Omental fat pad (tissue), 4 donors: ENCODE measurements around the gene DYNLT1. TPM values are rescaled to one million over a fixed set of nuclear protein-coding genes. Genes with fewer than 3 reads are reported as not detected.
A peak's percentile ranks its signal among the peaks of the same experiment; 100 is the strongest.

Experiments used
- ATAC-seq: fragments of 150-250 bp; one replicate; pipeline ENCODE4 v1.9.1; 2016; ENCODE audit warnings: mild to moderate bottlenecking, moderate library complexity; ENCODE audit not compliant: low FRiP score
- DNase-seq: peaks from one replicate; pipeline ENCODE4 v3.0.0-alpha.2; 2019; ENCODE audit warnings: low spot score
- total RNA-seq, 4 donors: library from RNA; depleted of rRNA; stranded (reverse); fragments of >200 nt; gene quantifications; one replicate each; pipeline ENCODE4 v1.1.0, GENCODE V29; 2016
- TF ChIP-seq, protein P1 (sequence below), 3 donors: fragments of 450-650 bp; IDR thresholded peaks; one replicate each; pipeline ENCODE4 v1.5.1; 2016 to 2017; ENCODE audit warnings: antibody characterized with exemption in 3 of 3, mild to moderate bottlenecking in 3 of 3, moderate library complexity in 2 of 3

DYNLT1 gene
- total RNA-seq, 4 donors from 2014 or later = 43.8 to 70.4 (median 60.7) TPM

DNA sequence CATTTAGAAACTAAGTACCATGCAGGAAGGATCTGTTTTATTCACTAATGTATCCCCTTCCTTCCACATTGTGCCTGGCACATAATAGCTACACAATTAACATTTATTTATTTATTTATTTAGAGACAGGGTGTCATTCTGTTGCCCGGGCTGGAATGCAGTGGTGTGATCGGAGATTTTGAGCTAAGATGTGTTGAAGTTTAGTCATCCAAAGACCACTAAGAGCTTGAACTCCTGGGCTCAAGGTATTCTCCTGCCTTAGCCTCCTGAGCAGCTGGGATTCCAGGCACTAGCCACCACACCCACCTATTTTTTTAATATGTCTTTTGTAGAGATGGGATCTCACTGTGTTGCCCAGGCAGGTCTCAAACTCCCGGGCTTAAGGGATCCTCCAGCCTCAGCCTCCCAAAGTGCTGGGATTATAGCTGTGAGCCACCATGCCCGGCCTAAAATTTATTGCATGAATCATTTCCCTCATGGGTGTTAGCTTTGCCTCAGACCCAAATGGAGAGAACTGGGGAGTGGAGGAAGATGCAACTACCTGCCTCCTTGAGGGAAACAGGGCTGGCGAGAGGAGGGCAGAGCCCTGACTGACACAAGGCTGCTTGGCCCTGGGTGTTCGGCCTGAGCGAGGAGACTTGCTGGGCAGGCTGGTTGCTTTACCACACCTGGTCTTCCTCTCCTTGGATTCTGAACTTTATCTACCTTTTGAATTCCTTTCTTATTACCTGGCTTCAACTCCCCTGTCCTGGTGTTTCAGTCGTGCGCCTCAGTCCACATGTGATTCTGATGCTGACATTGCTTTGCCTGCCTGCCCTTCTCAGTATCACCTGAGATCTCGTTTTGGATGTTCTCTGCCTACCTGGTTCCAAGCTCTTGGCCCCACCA, 1.7 kb upstream of the DYNLT1 start:
- no peak for ATAC-seq
- no peak for DNase-seq
- TF ChIP-seq, protein P1, sequence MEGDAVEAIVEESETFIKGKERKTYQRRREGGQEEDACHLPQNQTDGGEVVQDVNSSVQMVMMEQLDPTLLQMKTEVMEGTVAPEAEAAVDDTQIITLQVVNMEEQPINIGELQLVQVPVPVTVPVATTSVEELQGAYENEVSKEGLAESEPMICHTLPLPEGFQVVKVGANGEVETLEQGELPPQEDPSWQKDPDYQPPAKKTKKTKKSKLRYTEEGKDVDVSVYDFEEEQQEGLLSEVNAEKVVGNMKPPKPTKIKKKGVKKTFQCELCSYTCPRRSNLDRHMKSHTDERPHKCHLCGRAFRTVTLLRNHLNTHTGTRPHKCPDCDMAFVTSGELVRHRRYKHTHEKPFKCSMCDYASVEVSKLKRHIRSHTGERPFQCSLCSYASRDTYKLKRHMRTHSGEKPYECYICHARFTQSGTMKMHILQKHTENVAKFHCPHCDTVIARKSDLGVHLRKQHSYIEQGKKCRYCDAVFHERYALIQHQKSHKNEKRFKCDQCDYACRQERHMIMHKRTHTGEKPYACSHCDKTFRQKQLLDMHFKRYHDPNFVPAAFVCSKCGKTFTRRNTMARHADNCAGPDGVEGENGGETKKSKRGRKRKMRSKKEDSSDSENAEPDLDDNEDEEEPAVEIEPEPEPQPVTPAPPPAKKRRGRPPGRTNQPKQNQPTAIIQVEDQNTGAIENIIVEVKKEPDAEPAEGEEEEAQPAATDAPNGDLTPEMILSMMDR (IDR thresholded peaks at IDR 0.05) = no peak

DNA sequence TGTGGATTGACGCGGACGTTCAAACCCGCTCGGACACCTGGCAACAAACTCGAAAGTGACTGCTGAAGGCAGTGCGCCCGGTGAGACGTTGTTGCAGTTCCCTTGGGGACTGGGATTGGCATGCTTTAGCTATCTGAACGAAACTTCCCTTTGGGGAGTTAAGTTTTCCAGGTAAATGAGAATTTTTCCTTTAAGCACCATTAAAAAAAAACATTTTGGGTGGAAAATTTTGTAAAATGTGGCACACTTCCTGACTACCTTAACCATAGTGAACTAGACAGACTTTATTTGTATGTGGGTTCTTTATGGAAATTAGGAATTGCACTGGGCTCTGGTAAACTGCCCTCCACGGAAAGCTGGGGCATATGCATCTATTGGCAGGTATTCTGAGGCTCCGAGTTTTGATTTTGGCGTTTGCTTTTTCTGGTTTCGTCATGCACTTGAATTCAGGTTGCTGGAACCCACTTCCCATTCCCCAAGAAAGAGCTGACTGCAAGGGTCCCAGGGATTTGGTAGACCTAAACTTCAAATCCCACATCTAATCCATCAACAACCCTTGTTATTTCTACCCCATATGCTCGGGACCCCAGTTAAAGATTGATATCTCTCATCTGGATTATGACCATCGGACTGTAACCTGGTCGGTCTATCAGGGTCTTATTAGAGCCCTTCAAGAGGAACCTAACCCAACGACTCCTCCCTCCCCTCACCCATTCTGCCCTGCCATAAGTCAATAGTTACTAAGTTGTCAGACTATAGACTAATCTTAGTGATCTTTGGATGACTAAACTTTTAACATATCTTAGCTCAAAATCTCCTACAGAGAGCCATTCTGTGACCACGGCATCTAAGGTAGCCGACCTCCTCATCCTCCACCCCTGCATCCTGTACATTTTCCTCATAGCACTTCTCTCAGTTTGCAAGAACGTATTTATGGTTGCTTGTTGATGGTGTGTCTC, 800 bp upstream of the DYNLT1 start:
- DNase-seq = peak; percentile 22

DNA sequence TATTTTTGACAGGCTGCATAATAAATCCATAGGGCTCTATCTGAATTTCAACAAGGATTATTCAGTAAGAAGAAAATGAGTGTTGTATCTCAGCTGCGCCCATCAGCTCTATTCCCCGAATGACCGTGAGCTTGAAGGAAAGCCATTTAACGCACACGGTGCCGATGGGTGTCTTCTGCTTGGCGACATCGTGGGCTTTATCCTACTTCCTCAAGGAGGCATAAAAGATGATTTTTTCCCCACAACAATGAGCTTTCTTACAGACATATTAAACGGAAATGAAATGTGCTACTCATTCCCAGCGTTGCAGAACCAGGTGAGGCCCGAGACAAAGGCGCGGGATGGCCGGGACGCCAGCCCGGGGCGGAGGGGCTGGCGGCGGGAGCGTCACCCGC, 710 bp downstream of the DYNLT1 start:
- TF ChIP-seq, protein P1 (IDR thresholded peaks at IDR 0.05) = no peak
- ATAC-seq = no peak
- no peak for DNase-seq

More for the DNA sequence above, 800 bp upstream of the DYNLT1 start:
- TF ChIP-seq, protein P1 (IDR thresholded peaks at IDR 0.05) = no peak
- ATAC-seq = no peak

DNA sequence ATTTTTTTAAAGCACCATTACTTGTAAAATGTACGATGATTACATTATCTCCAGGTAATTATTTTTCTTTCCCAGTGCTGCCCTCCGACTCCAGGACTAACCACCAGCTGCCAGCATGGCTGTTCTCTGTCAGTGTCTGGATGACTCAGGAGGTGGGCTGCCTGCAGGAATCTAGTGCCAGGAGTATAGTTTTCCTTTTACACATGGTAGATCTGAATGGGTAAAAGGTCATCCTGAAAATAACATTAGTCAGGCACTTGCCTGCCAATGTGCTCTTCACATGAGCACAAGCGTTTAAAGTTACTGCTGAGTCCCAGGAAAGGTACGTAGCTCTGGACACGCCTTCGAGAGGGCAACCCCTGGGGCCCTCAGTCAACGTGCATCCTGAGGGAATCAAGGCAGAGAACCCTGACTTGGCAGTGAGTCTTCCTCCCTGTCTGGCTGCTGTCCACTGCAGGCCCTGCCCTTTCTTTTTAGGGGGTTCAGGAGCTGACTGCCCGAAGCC, 2.4 kb downstream of the DYNLT1 start:
- no peak for DNase-seq
- TF ChIP-seq, protein P1 (IDR thresholded peaks at IDR 0.05) = no peak
- ATAC-seq = peak; percentile 74

DNA sequence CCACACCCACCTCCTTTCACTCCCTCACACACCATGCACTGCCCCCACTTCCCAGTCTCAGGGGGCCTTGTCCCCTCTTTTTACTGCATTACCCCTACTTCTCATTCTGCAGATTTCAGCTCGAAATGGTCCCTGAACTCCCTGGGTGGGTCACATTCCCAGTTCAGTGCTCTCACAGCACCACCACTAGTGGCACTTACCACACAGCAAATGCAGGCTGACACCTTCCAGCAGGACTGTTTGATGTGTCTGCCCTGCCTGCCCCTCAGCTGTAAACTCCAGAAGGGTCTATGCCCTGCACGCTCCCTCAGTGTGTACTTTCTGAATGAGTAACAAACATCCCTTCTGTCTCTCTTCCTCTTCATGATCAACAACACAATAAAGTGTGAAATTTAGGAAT, 4.0 kb downstream of the DYNLT1 start:
- DNase-seq (no peak), ATAC-seq (no peak)
- TF ChIP-seq, protein P1 (IDR thresholded peaks at IDR 0.05) = no peak

DNA sequence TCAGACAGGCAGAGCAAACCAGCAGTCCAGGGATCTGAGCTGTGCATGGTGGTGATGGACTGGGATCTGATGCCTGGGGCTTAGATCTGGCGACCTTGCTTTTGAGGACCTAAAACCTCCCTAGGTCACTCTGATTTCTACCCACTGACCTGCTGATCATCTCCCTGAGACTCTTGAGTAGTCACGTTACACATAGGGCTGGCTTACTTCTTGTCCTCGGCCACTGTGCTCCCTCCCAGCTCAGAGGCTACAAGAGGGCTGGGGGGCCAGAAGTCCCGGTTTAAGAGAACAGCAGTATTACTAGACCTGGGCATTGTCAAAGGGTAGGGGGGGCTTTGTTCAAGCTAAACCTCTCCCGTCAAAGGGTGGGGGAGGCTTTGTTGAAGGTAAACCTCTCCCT, 5.5 kb downstream of the DYNLT1 start:
- DNase-seq (no peak), ATAC-seq (no peak)
- TF ChIP-seq, protein P1 (IDR thresholded peaks at IDR 0.05) = no peak
